Tibial nerve (tissue), 4 donors: ENCODE results near the gene FSD2. TPM values are rescaled to one million over a fixed set of nuclear protein-coding genes. Genes with fewer than 3 reads are reported as not detected.

ENCODE experiments used
- DNase-seq, 2 donors: peaks; one replicate each; pipeline ENCODE4 v3.0.0-alpha.2; 2019; ENCODE audit warnings: low spot score in 2 of 2
- H3K27ac ChIP-seq, 4 donors: fragments of 200-600 bp; sonication (generic) in 3 of 4; one replicate each; pipeline ENCODE4 v1.5.1; 2017 to 2019; ENCODE audit warnings: mild to moderate bottlenecking in 1 of 4
- H3K27me3 ChIP-seq, 2 donors: fragments of 200-600 bp; sonication (generic) in 1 of 2; one replicate each; pipeline versions ENCODE4 v1.5.1 to v1.6.0; 2017 to 2019
- H3K36me3 ChIP-seq, 3 donors: fragments of 200-600 bp; sonication (generic); one replicate each; pipeline ENCODE4 v1.5.1; 2018 to 2019
- H3K4me1 ChIP-seq, 4 donors: fragments of 200-600 bp; sonication (generic) in 3 of 4; one replicate each; pipeline ENCODE4 v1.5.1; 2017 to 2019
- H3K4me3 ChIP-seq, 4 donors: fragments of 200-600 bp; sonication (generic) in 3 of 4; one replicate each; pipeline ENCODE4 v1.5.1; 2017 to 2019; ENCODE audit warnings: mild to moderate bottlenecking in 1 of 4, moderate library complexity in 1 of 4
- H3K9me3 ChIP-seq, 4 donors: fragments of 200-600 bp; sonication (generic) in 3 of 4; one replicate each; pipeline ENCODE4 v1.5.1; 2017 to 2019
- CTCF ChIP-seq, 5 experiments: fragments of 200-600 bp in 3 of 5; fragments of 450-650 bp in 2 of 5; sonication (generic) in 3 of 5; IDR thresholded peaks; one replicate each; pipeline ENCODE4 v1.5.1; 2016 to 2019; ENCODE audit warnings: antibody characterized with exemption in 5 of 5, mild to moderate bottlenecking in 3 of 5, moderate library complexity in 2 of 5
- EP300 ChIP-seq, 2 donors: sonication (generic); formaldehyde crosslinking; IDR thresholded peaks; one replicate each; pipeline ENCODE4 v1.6.1; 2017; ENCODE audit warnings: antibody characterized with exemption in 2 of 2, mild to moderate bottlenecking in 1 of 2
- POLR2A ChIP-seq, 2 donors: fragments of 450-650 bp; IDR thresholded peaks; one replicate each; pipeline ENCODE4 v1.6.1; 2017; ENCODE audit warnings: antibody characterized with exemption in 2 of 2, mild to moderate bottlenecking in 2 of 2, moderate library complexity in 2 of 2
- WGBS, 2 donors: methylation state at CpG; one replicate each; pipeline ENCODE4 v1.1.5; 2018; 5-methylcytosine and 5-hydroxymethylcytosine counted together
- total RNA-seq, 4 donors: library from RNA; depleted of rRNA; stranded (reverse); fragments of >200 nt; gene quantifications; one replicate each; pipeline ENCODE4 v1.1.0, GENCODE V29; 2016

FSD2 gene
- total RNA-seq, 4 donors from 2014 or later = 0.20 TPM; not detected in 3

- H3K36me3 ChIP-seq = peaks cover 0 to 38% (median 0%) of the 10 kb centered on the region in 3 donors
- H3K27me3 ChIP-seq = no peaks in the 10 kb centered on the region
- no peak overlapping the region for H3K27ac ChIP-seq
- no peak for DNase-seq
- H3K4me3 ChIP-seq = no peak overlapping the region
- TF ChIP-seq EP300 (IDR thresholded peaks at IDR 0.05) (no peak), CTCF (IDR thresholded peaks at IDR 0.05) (no peak), POLR2A (IDR thresholded peaks at IDR 0.05) (no peak)
- WGBS, 2 donors = 73 to 79% methylated on average over 2 of the region's 2 CpGs
- no peaks in the 10 kb centered on the region for H3K4me1 ChIP-seq
- H3K9me3 ChIP-seq = no peaks in the 10 kb centered on the region
Measured at GRCh38 chr15:82739086-82739485, 66.8 kb downstream of the FSD2 start.

GRCh38 chr15:82737975-82738374 is 67.9 kb downstream of the FSD2 start:
- TF ChIP-seq CTCF (IDR thresholded peaks at IDR 0.05) (no peak), POLR2A (IDR thresholded peaks at IDR 0.05) (no peak), EP300 (IDR thresholded peaks at IDR 0.05) (no peak)
- Histone ChIP-seq H3K9me3 (no peaks in the 10 kb centered on the region), H3K27me3 (no peaks in the 10 kb centered on the region), H3K4me1 (no peaks in the 10 kb centered on the region), H3K27ac (no peak overlapping the region), H3K36me3 (peaks cover 0 to 38% (median 0%) of the 10 kb centered on the region in 3 donors), H3K4me3 (no peak overlapping the region)
- 88 to 95% methylated on average over 2 of the region's 2 CpGs for WGBS, 2 donors
- no peak for DNase-seq

GRCh38 chr15:82731527-82731926 is 74.3 kb downstream of the FSD2 start:
- Histone ChIP-seq H3K36me3 (peaks cover 0 to 47% (median 0%) of the 10 kb centered on the region in 3 donors), H3K4me1 (no peaks in the 10 kb centered on the region), H3K27ac (no peak overlapping the region), H3K27me3 (no peaks in the 10 kb centered on the region), H3K4me3 (no peak overlapping the region), H3K9me3 (no peaks in the 10 kb centered on the region)
- no peak for TF ChIP-seq POLR2A (IDR thresholded peaks at IDR 0.05)
- no peak for TF ChIP-seq CTCF (IDR thresholded peaks at IDR 0.05)
- TF ChIP-seq EP300 (IDR thresholded peaks at IDR 0.05) = no peak
- 89 to 96% methylated on average over 2 of the region's 2 CpGs for WGBS, 2 donors
- DNase-seq = no peak

GRCh38 chr15:82730022-82730530 is 75.8 kb downstream of the FSD2 start:
- H3K36me3 ChIP-seq = peaks cover 0 to 33% (median 0%) of the 10 kb centered on the region in 3 donors
- 77 to 92% methylated on average over 11 of the region's 11 CpGs for WGBS, 2 donors
- H3K4me1 ChIP-seq = no peaks in the 10 kb centered on the region
- no peaks in the 10 kb centered on the region for H3K27me3 ChIP-seq
- TF ChIP-seq EP300 (IDR thresholded peaks at IDR 0.05) = no peak
- TF ChIP-seq POLR2A (IDR thresholded peaks at IDR 0.05) = no peak
- TF ChIP-seq CTCF (IDR thresholded peaks at IDR 0.05) = no peak
- no peak for DNase-seq
- no peak overlapping the region for H3K27ac ChIP-seq
- no peak overlapping the region for H3K4me3 ChIP-seq
- no peaks in the 10 kb centered on the region for H3K9me3 ChIP-seq

GRCh38 chr15:82726816-82727215 is 79.1 kb downstream of the FSD2 start:
- peaks cover 0 to 28% (median 0%) of the 10 kb centered on the region in 3 donors for H3K36me3 ChIP-seq
- peaks cover 0 to 5% (median 0%) of the 10 kb centered on the region in 4 donors for H3K9me3 ChIP-seq
- no peaks in the 10 kb centered on the region for H3K27me3 ChIP-seq
- H3K27ac ChIP-seq = no peak overlapping the region
- WGBS, 2 donors = 91 to 94% methylated on average over 10 of the region's 10 CpGs
- no peak overlapping the region for H3K4me3 ChIP-seq
- DNase-seq = no peak
- no peaks in the 10 kb centered on the region for H3K4me1 ChIP-seq
- no peak for TF ChIP-seq EP300 (IDR thresholded peaks at IDR 0.05)
- TF ChIP-seq POLR2A (IDR thresholded peaks at IDR 0.05) = no peak
- TF ChIP-seq CTCF (IDR thresholded peaks at IDR 0.05) = no peak
